Measurements from ENCODE around the gene XRCC3.

GRCh38 chr14:103683139-103683538, 32.1 kb downstream of the XRCC3 start:
- TF ChIP-seq CTCF (IDR thresholded peaks at IDR 0.05) = no peak
- no peak for TF ChIP-seq POLR2A (IDR thresholded peaks at IDR 0.05)
- TF ChIP-seq POLR2AphosphoS5 (IDR thresholded peaks at IDR 0.05) = no peak

Data from transverse colon (tissue), 4 donors.